ENCODE data around the gene EEF1AKMT3.

EEF1AKMT3 gene

DNA sequence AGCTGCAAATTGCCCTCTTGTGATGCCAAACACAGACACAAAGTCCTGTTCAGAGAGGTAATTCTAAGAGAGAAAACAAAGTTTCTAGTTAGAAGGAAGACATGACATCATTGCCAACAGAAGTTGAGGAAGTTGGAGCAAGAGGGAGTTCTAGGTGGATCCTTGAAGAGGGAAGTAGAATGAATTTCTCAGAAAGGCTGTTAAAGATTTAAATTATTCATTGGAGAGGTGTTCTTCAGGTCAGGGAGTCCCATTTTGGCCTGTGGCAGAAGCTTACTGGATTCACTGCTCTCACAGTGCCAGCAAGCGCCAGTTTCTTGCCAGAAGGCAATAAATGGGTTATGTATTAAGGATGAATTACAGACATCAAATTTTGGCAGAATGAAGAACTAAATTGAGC lies 25.5 kb downstream of the EEF1AKMT3 start:
- Histone ChIP-seq H3F3A (ENCODE audit: insufficient read depth, low read length) (no peaks in the 10 kb centered on the region), H3K36me3 (replicated peaks; ENCODE audit: insufficient read depth, low read length) (0 out of 2 replicates have a peak, but pooled peaks cover 11% of the 10 kb centered on the region), H2AFZ (ENCODE audit: low read length) (no peak overlapping the region), H3K4me1 (ENCODE audit: low read length) (no peaks in the 10 kb centered on the region), H3K79me2 (ENCODE audit: low read length) (peaks cover 9% of the 10 kb centered on the region), H3K4me2 (ENCODE audit: low read depth, low read length) (no peak overlapping the region), H3K9me3 (replicated peaks; ENCODE audit: insufficient read depth, low read length) (no peaks in the 10 kb centered on the region), H3K9ac (ENCODE audit: low read length) (no peak overlapping the region), H3K27me3 (replicated peaks; ENCODE audit: insufficient read depth, low read length) (no peaks in the 10 kb centered on the region), H3K4me3 (ENCODE audit: low read length) (no peak overlapping the region), H4K20me1 (ENCODE audit: insufficient read depth, low read length) (no peaks in the 10 kb centered on the region), H3K9me2 (replicated peaks; ENCODE audit: insufficient read depth, low read length) (no peaks in the 10 kb centered on the region), H3K27ac (ENCODE audit: low read length) (no peak overlapping the region)
- DNase-seq, result no peak
- TF ChIP-seq EZH2phosphoT487 (IDR thresholded peaks at IDR 0.05; ENCODE audit: low read length) (no peak), EZH2 (optimal IDR thresholded peaks at IDR 0.05; ENCODE audit: low read depth, low read length) (no peak)
- TF ChIP-seq, protein P1, sequence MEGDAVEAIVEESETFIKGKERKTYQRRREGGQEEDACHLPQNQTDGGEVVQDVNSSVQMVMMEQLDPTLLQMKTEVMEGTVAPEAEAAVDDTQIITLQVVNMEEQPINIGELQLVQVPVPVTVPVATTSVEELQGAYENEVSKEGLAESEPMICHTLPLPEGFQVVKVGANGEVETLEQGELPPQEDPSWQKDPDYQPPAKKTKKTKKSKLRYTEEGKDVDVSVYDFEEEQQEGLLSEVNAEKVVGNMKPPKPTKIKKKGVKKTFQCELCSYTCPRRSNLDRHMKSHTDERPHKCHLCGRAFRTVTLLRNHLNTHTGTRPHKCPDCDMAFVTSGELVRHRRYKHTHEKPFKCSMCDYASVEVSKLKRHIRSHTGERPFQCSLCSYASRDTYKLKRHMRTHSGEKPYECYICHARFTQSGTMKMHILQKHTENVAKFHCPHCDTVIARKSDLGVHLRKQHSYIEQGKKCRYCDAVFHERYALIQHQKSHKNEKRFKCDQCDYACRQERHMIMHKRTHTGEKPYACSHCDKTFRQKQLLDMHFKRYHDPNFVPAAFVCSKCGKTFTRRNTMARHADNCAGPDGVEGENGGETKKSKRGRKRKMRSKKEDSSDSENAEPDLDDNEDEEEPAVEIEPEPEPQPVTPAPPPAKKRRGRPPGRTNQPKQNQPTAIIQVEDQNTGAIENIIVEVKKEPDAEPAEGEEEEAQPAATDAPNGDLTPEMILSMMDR (IDR thresholded peaks at IDR 0.05; ENCODE audit: low read length), result no peak

- no peak for DNase-seq
- H4K20me1 ChIP-seq (ENCODE audit: insufficient read depth, low read length), result no peaks in the 10 kb centered on the region
- no peaks in the 10 kb centered on the region for H3K79me2 ChIP-seq (ENCODE audit: low read length)
- no peaks in the 10 kb centered on the region for H3K4me1 ChIP-seq (ENCODE audit: low read length)
- no peaks in the 10 kb centered on the region for H3K27me3 ChIP-seq (replicated peaks; ENCODE audit: insufficient read depth, low read length)
- 0 out of 2 replicates have a peak, but pooled peaks cover 7% of the 10 kb centered on the region for H3K36me3 ChIP-seq (replicated peaks; ENCODE audit: insufficient read depth, low read length)
- no peaks in the 10 kb centered on the region for H3K9me2 ChIP-seq (replicated peaks; ENCODE audit: insufficient read depth, low read length)
- H3K9ac ChIP-seq (ENCODE audit: low read length), result no peak overlapping the region
- H3K27ac ChIP-seq (ENCODE audit: low read length), result no peak overlapping the region
- TF ChIP-seq, protein P1 (IDR thresholded peaks at IDR 0.05; ENCODE audit: low read length), result no peak
- no peak for TF ChIP-seq EZH2phosphoT487 (IDR thresholded peaks at IDR 0.05; ENCODE audit: low read length)
- TF ChIP-seq EZH2 (optimal IDR thresholded peaks at IDR 0.05; ENCODE audit: low read depth, low read length), result no peak
- H2AFZ ChIP-seq (ENCODE audit: low read length), result no peak overlapping the region
- H3F3A ChIP-seq (ENCODE audit: insufficient read depth, low read length), result no peaks in the 10 kb centered on the region
- no peaks in the 10 kb centered on the region for H3K9me3 ChIP-seq (replicated peaks; ENCODE audit: insufficient read depth, low read length)
- H3K4me2 ChIP-seq (ENCODE audit: low read depth, low read length), result no peak overlapping the region
- H3K4me3 ChIP-seq (ENCODE audit: low read length), result no peak overlapping the region
Observed at GRCh38 chr12:57800965-57801364, 28.6 kb downstream of the EEF1AKMT3 start.

- H3K36me3 ChIP-seq (replicated peaks; ENCODE audit: insufficient read depth, low read length), result 0 out of 2 replicates have a peak, but pooled peaks cover 4% of the 10 kb centered on the region
- no peaks in the 10 kb centered on the region for H3K79me2 ChIP-seq (ENCODE audit: low read length)
- H3K9ac ChIP-seq (ENCODE audit: low read length), result no peak overlapping the region
- H3K4me1 ChIP-seq (ENCODE audit: low read length), result no peaks in the 10 kb centered on the region
- no peaks in the 10 kb centered on the region for H3K9me3 ChIP-seq (replicated peaks; ENCODE audit: insufficient read depth, low read length)
- DNase-seq, result no peak
- TF ChIP-seq EZH2phosphoT487 (IDR thresholded peaks at IDR 0.05; ENCODE audit: low read length) (no peak), EZH2 (optimal IDR thresholded peaks at IDR 0.05; ENCODE audit: low read depth, low read length) (no peak)
- TF ChIP-seq, protein P1 (IDR thresholded peaks at IDR 0.05; ENCODE audit: low read length), result no peak
- H4K20me1 ChIP-seq (ENCODE audit: insufficient read depth, low read length), result no peaks in the 10 kb centered on the region
- H3K4me3 ChIP-seq (ENCODE audit: low read length), result no peak overlapping the region
- H3K27me3 ChIP-seq (replicated peaks; ENCODE audit: insufficient read depth, low read length), result no peaks in the 10 kb centered on the region
- H3K27ac ChIP-seq (ENCODE audit: low read length), result no peak overlapping the region
- no peak overlapping the region for H2AFZ ChIP-seq (ENCODE audit: low read length)
- H3F3A ChIP-seq (ENCODE audit: insufficient read depth, low read length), result no peaks in the 10 kb centered on the region
- no peak overlapping the region for H3K4me2 ChIP-seq (ENCODE audit: low read depth, low read length)
- no peaks in the 10 kb centered on the region for H3K9me2 ChIP-seq (replicated peaks; ENCODE audit: insufficient read depth, low read length)
Observed at GRCh38 chr12:57802607-57803006, 30.2 kb downstream of the EEF1AKMT3 start.

Data from MM.1S (cell line).